CD4-positive, alpha-beta T cell (primary cell): ENCODE results near the gene STAMBP. TPM values are rescaled to one million over a fixed set of nuclear protein-coding genes. Genes with fewer than 3 reads are reported as not detected.
A peak's percentile ranks its signal among the peaks of the same experiment; 100 is the strongest.

Experiments used
- ATAC-seq: fragments of 200-7000 bp; cut with Tn5 transposase; one replicate; pipeline ENCODE4 v1.10.0; 2022; ENCODE audit warnings: mild to moderate bottlenecking; ENCODE audit not compliant: poor library complexity
- CTCF ChIA-PET: fragments of 350-600 bp; sonication (Branson Sonifier 250); formaldehyde crosslinking; loops from one replicate; lab custom pipeline; 2021; ENCODE audit warnings: antibody characterized with exemption, inconsistent platforms; lab: Charles Lee
- POLR2A ChIA-PET: fragments of 350-600 bp; sonication (Branson Sonifier 250); formaldehyde crosslinking; loops from one replicate; lab custom pipeline; 2021; ENCODE audit warnings: antibody characterized with exemption, inconsistent platforms; lab: Charles Lee
- DNase-seq, 14 experiments: peaks; one replicate each; pipeline ENCODE4 v3.0.0-alpha.2; 2013 to 2020; ENCODE audit warnings: mixed read lengths in 2 of 14
- H3K27ac ChIP-seq, 2 donors: one replicate each; pipeline versions ENCODE4 v1.5.1 to v1.7.0; 2013; ENCODE audit warnings: low read length in 2 of 2, low read depth in 1 of 2, mild to moderate bottlenecking in 1 of 2
- H3K27me3 ChIP-seq, 2 experiments: 1 replicate in 1 of 2; 2 replicates in 1 of 2; pipeline versions ENCODE4 v1.6.1 to v1.7.0; 2013; ENCODE audit warnings: low read length in 2 of 2, control low read depth in 1 of 2, mild to moderate bottlenecking in 1 of 2, moderate library complexity in 1 of 2; ENCODE audit not compliant: insufficient read depth in 2 of 2, control insufficient read depth in 1 of 2
- H3K36me3 ChIP-seq: one replicate; pipeline ENCODE4 v1.6.1; 2013; ENCODE audit warnings: low read length, control low read depth; ENCODE audit not compliant: insufficient read depth
- H3K4me1 ChIP-seq: one replicate; pipeline ENCODE4 v1.6.1; 2013; ENCODE audit warnings: low read length, control low read depth; ENCODE audit not compliant: insufficient read depth
- H3K4me3 ChIP-seq: one replicate; pipeline ENCODE4 v1.5.1; 2013; ENCODE audit warnings: mild to moderate bottlenecking, low read length, moderate library complexity
- H3K9me3 ChIP-seq, 2 experiments: 1 replicate in 1 of 2; 2 replicates in 1 of 2; pipeline versions ENCODE4 v1.6.1 to v1.7.0; 2013; ENCODE audit warnings: low read length in 2 of 2, mild to moderate bottlenecking in 2 of 2, control low read depth in 1 of 2, moderate library complexity in 1 of 2; ENCODE audit not compliant: control insufficient read depth in 1 of 2, insufficient read depth in 1 of 2
- H3K27ac Mint-ChIP-seq: one replicate; pipeline ENCODE4 v1.8.0; 2020; ENCODE audit warnings: mixed read lengths
- H3K27me3 Mint-ChIP-seq: one replicate; pipeline ENCODE4 v1.8.0; 2021; ENCODE audit warnings: mixed read lengths
- H3K36me3 Mint-ChIP-seq: one replicate; pipeline ENCODE4 v1.8.0; 2021; ENCODE audit warnings: low read depth, mixed read lengths
- H3K4me1 Mint-ChIP-seq: one replicate; pipeline ENCODE4 v1.8.0; 2021; ENCODE audit warnings: low read depth, mixed read lengths
- H3K4me3 Mint-ChIP-seq: one replicate; pipeline ENCODE4 v1.8.0; 2020; ENCODE audit warnings: mild to moderate bottlenecking, mixed read lengths
- H3K9me3 Mint-ChIP-seq: one replicate; pipeline ENCODE4 v1.8.0; 2020; ENCODE audit warnings: mixed read lengths
- intact Hi-C, 2 experiments: fragments of 100-400 bp; cut with DNase I in 1 of 2; cut with micrococcal nuclease in 1 of 2; formaldehyde crosslinking; loops; one replicate each; pipeline versions ENCODE4 v1.15.1 to v1.9.0; 2023 to 2025; cut with DNase I, micrococcal nuclease
- total RNA-seq, 174 experiments: library from RNA in 2 of 174; stranded (reverse) in 2 of 174; gene quantifications; one replicate each; pipeline ENCODE4 v1.2.3 and lab custom pipeline; 2021 to 2026
- TF ChIP-seq, protein P1 (sequence below): fragments of 200-600 bp; IDR thresholded peaks from one replicate; pipeline ENCODE4 v1.8.0; 2022; ENCODE audit warnings: antibody characterized with exemption, mild to moderate bottlenecking

Gene STAMBP
- total RNA-seq, 2 experiments from 2014 or later = 11.3 to 13.8 TPM

DNA sequence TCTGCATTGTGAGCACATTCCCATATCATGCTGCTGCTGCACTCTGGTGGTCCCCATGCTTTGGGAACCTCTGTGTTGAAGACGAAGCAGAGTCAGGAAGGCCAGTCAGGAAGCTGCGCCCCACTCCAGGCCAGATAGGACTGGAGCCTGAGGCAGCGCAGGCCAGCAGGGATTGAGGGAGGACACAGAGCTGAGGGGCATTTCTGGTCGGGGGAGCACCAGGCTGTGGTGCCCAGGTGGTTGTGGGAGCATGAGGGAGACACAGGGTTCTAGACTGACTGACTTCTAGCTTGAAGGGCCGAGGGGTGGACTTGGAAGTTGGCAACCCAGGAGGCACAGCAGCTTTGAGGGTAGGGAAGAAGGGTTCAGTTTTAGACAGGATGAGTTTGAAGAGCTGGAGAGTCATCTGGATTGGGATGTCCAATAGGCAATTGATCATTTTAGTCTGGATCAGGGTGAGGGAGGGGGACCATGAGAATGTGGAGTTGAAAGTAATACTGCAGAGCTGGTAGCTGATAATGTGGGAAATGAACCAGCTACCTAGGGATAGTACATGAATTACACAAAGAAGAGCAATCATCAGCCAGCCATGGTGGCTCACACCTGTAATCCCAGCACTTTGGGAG lies 62.6 kb downstream of the STAMBP start:
- DNase-seq (no peak), ATAC-seq (no peak)
- TF ChIP-seq, protein P1, sequence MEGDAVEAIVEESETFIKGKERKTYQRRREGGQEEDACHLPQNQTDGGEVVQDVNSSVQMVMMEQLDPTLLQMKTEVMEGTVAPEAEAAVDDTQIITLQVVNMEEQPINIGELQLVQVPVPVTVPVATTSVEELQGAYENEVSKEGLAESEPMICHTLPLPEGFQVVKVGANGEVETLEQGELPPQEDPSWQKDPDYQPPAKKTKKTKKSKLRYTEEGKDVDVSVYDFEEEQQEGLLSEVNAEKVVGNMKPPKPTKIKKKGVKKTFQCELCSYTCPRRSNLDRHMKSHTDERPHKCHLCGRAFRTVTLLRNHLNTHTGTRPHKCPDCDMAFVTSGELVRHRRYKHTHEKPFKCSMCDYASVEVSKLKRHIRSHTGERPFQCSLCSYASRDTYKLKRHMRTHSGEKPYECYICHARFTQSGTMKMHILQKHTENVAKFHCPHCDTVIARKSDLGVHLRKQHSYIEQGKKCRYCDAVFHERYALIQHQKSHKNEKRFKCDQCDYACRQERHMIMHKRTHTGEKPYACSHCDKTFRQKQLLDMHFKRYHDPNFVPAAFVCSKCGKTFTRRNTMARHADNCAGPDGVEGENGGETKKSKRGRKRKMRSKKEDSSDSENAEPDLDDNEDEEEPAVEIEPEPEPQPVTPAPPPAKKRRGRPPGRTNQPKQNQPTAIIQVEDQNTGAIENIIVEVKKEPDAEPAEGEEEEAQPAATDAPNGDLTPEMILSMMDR = no peak
- intact Hi-C loops = no loop called here
- Histone ChIP-seq H3K4me1 (peaks cover 10% of the 10 kb centered on the region), H3K9me3 (no peaks in the 10 kb centered on the region), H3K36me3 (no peaks in the 10 kb centered on the region), H3K27me3 (no peaks in the 10 kb centered on the region), H3K27ac (no peak overlapping the region), H3K4me3 (no peak overlapping the region)
- no peaks in the 10 kb centered on the region for H3K36me3 Mint-ChIP-seq
- H3K9me3 Mint-ChIP-seq = no peaks in the 10 kb centered on the region
- H3K27ac Mint-ChIP-seq = no peak overlapping the region
- no peak overlapping the region for H3K4me3 Mint-ChIP-seq
- ChIA-PET CTCF (no interaction called here), POLR2A (no interaction called here)
- peaks cover 20% of the 10 kb centered on the region for H3K4me1 Mint-ChIP-seq
- H3K27me3 Mint-ChIP-seq = no peaks in the 10 kb centered on the region

DNA sequence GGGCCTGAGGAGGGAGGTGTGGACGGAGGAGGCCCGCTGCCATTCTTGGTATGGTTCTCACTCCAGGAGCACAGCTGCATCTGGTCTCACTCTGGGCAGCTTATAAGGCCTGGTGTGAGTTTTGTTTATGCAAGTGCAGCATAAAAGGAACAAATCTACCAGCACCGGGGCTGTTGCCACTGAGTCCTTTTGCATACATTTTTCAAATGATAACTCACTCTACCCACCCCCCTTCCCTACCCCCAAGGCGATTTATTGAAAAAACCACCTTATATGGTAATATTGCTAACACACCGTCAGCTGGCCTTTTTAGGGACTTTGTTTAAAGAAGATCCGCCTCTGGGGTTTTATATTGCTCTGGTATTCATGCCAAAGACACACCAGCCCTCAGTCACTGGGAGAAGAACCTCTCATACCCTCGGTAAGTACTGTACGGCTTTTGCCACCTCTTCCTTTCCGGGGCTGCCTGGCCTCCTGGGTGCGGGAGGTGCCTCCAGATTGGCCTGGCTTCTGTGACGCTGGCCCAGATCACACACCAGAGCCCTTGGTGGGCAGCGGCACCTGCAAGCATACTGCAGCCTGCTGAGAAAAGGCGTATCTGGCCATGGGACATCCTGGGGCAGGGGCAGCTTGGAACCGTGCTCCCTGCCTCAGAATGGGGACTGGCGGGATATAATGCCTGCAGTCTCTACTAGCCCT lies 64.0 kb downstream of the STAMBP start, which contains the start of gene ACTG2:
Gene ACTG2 (plus strand): TSS at position 378 of the 699 bp plus-strand sequence. CDS start 8,304 bp downstream, outside the sequence.
- Mint-ChIP-seq H3K27me3 (no peaks in the 10 kb centered on the region), H3K36me3 (no peaks in the 10 kb centered on the region), H3K9me3 (no peaks in the 10 kb centered on the region), H3K27ac (no peak within 1 kb of the TSS), H3K4me1 (peaks cover 30% of the 10 kb centered on the region), H3K4me3 (no peak within 1 kb of the TSS)
- no peak for DNase-seq
- Histone ChIP-seq H3K36me3 (no peaks in the 10 kb centered on the region), H3K27ac (no peak within 1 kb of the TSS), H3K9me3 (no peaks in the 10 kb centered on the region), H3K4me1 (peaks cover 23% of the 10 kb centered on the region), H3K27me3 (no peaks in the 10 kb centered on the region), H3K4me3 (no peak within 1 kb of the TSS)
- CTCF ChIA-PET = interaction anchor here (0.6 kb wide), 1 partner anchor 61 kb away, joined by 3 read pairs; no protein-coding TSS in a partner anchor
- intact Hi-C loops = no loop called here
- TF ChIP-seq, protein P1 = no peak
- no peak for ATAC-seq
- POLR2A ChIA-PET = no interaction called here

DNA sequence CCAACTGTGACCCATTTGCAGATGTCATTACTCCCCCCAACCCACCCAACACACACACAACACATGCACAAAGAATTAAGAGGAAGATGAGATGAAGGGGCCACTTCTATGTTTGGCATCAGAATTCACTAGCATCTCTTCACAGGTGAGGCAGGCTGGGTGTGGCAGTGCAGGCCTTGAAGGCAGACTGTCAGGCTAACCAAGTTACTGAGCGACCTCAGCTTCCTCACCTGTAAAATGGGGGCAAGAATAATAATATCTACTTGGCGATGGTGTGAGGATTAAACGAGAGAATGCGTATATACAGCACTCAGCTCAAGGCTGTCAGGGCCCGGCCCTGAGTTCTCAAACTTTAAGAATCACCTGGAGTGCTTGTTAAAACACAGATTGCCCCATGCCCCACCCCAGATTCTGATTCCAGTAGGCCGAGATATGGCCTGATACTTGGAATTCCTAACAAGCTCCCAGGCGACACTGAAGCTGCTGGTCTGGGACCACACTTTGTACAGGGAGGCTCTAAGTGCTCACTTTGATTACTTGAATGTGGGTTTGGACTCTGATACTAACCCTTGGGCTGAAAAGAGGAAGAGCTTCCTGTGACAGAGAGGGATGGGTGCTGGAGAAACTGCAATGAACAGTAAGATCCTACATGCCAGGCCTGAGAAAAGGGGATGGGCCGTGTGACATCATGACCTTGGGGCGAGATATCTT lies 65.2 kb downstream of the STAMBP start:
- Histone ChIP-seq H3K36me3 (no peaks in the 10 kb centered on the region), H3K27me3 (no peaks in the 10 kb centered on the region), H3K4me1 (peaks cover 21% of the 10 kb centered on the region), H3K4me3 (no peak overlapping the region), H3K9me3 (no peaks in the 10 kb centered on the region), H3K27ac (no peak overlapping the region)
- Mint-ChIP-seq H3K27me3 (no peaks in the 10 kb centered on the region), H3K9me3 (no peaks in the 10 kb centered on the region), H3K4me3 (no peak overlapping the region), H3K36me3 (no peaks in the 10 kb centered on the region), H3K4me1 (peaks cover 24% of the 10 kb centered on the region), H3K27ac (peak overlapping the region; percentile 45)
- TF ChIP-seq, protein P1 = no peak
- ATAC-seq (no peak), DNase-seq (no peak)
- POLR2A ChIA-PET = no interaction called here
- intact Hi-C loops = no loop called here
- CTCF ChIA-PET = no interaction called here
